GM04504 (cell line): Measurements from ENCODE around the gene NEO1.
A peak's percentile ranks its signal among the peaks of the same experiment; 100 is the strongest.

Experiments used
- DNase-seq: peaks from one replicate; pipeline ENCODE4 v3.0.0-alpha.2; 2012; ENCODE audit warnings: low read depth

NEO1 gene

GRCh38 chr15:73075160-73075859 is 23.0 kb downstream of the NEO1 start:
- no peak for DNase-seq

- no peak for DNase-seq
Observed at GRCh38 chr15:73078291-73078690, 26.0 kb downstream of the NEO1 start.

- DNase-seq = peak; percentile 53
Observed at GRCh38 chr15:73078722-73079121, 26.5 kb downstream of the NEO1 start.

GRCh38 chr15:73079565-73079964 is 27.3 kb downstream of the NEO1 start:
- no peak for DNase-seq

- peak; percentile 32 for DNase-seq
Observed at GRCh38 chr15:73081321-73081958, 29.2 kb downstream of the NEO1 start.

GRCh38 chr15:73082812-73083211 is 30.5 kb downstream of the NEO1 start:
- DNase-seq = no peak

- no peak for DNase-seq
Observed at GRCh38 chr15:73087098-73087497, 34.8 kb downstream of the NEO1 start.

GRCh38 chr15:73105064-73105463 is 52.8 kb downstream of the NEO1 start:
- DNase-seq = no peak

- DNase-seq = no peak
Observed at GRCh38 chr15:73108676-73109075, 56.4 kb downstream of the NEO1 start.

- DNase-seq = no peak
Observed at GRCh38 chr15:73109765-73110164, 57.5 kb downstream of the NEO1 start.

GRCh38 chr15:73110201-73110600 is 57.9 kb downstream of the NEO1 start:
- no peak for DNase-seq

GRCh38 chr15:73114064-73114463 is 61.8 kb downstream of the NEO1 start:
- no peak for DNase-seq

- DNase-seq = no peak
Observed at GRCh38 chr15:73116164-73116563, 63.9 kb downstream of the NEO1 start.

- no peak for DNase-seq
Observed at GRCh38 chr15:73118055-73118454, 65.8 kb downstream of the NEO1 start.

GRCh38 chr15:73119478-73119877 is 67.2 kb downstream of the NEO1 start:
- no peak for DNase-seq

GRCh38 chr15:73120269-73120668 is 68.0 kb downstream of the NEO1 start:
- DNase-seq = no peak

GRCh38 chr15:73125219-73125618 is 73.0 kb downstream of the NEO1 start:
- DNase-seq = no peak

GRCh38 chr15:73127302-73127936 is 75.2 kb downstream of the NEO1 start:
- peak; percentile 3 for DNase-seq

- no peak for DNase-seq
Observed at GRCh38 chr15:73130830-73131229, 78.6 kb downstream of the NEO1 start.

- DNase-seq = no peak
Observed at GRCh38 chr15:73134196-73134595, 81.9 kb downstream of the NEO1 start.

- no peak for DNase-seq
Observed at GRCh38 chr15:73139041-73139743, 86.9 kb downstream of the NEO1 start.

GRCh38 chr15:73139744-73140553 is 87.7 kb downstream of the NEO1 start:
- DNase-seq = no peak
